SJSA1 (cell line): ENCODE results near the gene GAGE12E. TPM values are rescaled to one million over a fixed set of nuclear protein-coding genes. Genes with fewer than 3 reads are reported as not detected.
"Not testable (repeated sequence)": the region's sequence is repeated elsewhere in the genome, so short reads cannot be mapped to it uniquely, and the experiment has no call there.

ENCODE experiments used
- DNase-seq, 2 experiments: peaks; one replicate each; pipeline ENCODE4 v3.0.0-alpha.2; 2015 to 2020; ENCODE audit warnings: low spot score in 2 of 2, low read depth in 1 of 2
- H3K27ac ChIP-seq: fragments of 250-450 bp; sonication (Bioruptor Pico); 2 replicates; pipeline ENCODE4 v1.5.1; 2020; ENCODE audit warnings: mild to moderate bottlenecking, moderate library complexity
- H3K27me3 ChIP-seq: fragments of 250-450 bp; sonication (Bioruptor Pico); replicated peaks from 2 replicates; pipeline ENCODE4 v1.5.1; 2020; ENCODE audit warnings: mild to moderate bottlenecking, moderate library complexity
- H3K36me3 ChIP-seq: fragments of 250-450 bp; sonication (Bioruptor Pico); 2 replicates; pipeline ENCODE4 v1.5.1; 2020; ENCODE audit warnings: mild to moderate bottlenecking
- H3K4me1 ChIP-seq: fragments of 250-450 bp; sonication (Bioruptor Pico); replicated peaks from 2 replicates; pipeline ENCODE4 v1.6.1; 2021; ENCODE audit warnings: mild to moderate bottlenecking
- H3K4me3 ChIP-seq: fragments of 250-450 bp; sonication (Bioruptor Pico); 2 replicates; pipeline ENCODE4 v1.5.1; 2020; ENCODE audit warnings: mild to moderate bottlenecking
- H3K9me3 ChIP-seq: fragments of 250-450 bp; sonication (Bioruptor Pico); replicated peaks from 2 replicates; pipeline ENCODE4 v1.5.1; 2020; ENCODE audit warnings: mild to moderate bottlenecking
- total RNA-seq: library from RNA; depleted of rRNA; stranded (reverse); fragments of >200 nt; shearing (Covaris generic); gene quantifications from 2 replicates; pipeline ENCODE4 v1.2.3, GENCODE V29; 2014; rRNA removed

GAGE12E gene, protein sequence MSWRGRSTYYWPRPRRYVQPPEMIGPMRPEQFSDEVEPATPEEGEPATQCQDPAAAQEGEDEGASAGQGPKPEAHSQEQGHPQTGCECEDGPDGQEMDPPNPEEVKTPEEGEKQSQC
- total RNA-seq, result not detected in 2 replicates

DNA sequence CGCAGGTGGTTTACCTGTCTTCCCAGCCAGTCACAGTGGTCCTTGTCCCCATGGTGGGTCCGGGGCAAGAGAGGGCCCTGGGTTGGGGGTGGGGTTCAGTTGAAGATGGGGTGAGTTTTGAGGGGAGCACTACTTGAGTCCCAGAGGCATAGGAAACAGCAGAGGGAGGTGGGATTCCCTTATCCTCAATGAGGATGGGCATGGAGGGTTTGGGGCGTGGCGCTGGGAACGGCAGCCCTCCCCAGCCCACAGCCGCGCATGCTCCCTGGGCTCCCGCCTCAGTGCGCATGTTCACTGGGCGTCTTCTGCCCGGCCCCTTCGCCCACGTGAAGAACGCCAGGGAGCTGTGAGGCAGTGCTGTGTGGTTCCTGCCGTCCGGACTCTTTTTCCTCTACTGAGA, at the start of gene GAGE12E:
Gene GAGE12E (plus strand): TSS at position 301 of the 400 bp plus-strand sequence. CDS start 1,155 bp downstream, outside the sequence.
- not testable (repeated sequence) for DNase-seq, H3K27ac ChIP-seq

DNA sequence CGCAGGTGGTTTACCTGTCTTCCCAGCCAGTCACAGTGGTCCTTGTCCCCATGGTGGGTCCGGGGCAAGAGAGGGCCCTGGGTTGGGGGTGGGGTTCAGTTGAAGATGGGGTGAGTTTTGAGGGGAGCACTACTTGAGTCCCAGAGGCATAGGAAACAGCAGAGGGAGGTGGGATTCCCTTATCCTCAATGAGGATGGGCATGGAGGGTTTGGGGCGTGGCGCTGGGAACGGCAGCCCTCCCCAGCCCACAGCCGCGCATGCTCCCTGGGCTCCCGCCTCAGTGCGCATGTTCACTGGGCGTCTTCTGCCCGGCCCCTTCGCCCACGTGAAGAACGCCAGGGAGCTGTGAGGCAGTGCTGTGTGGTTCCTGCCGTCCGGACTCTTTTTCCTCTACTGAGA, 19.2 kb upstream of the GAGE12E start, which contains the start of gene GAGE12C:
Gene GAGE12C (plus strand): TSS at position 301 of the 400 bp plus-strand sequence. CDS start 1,155 bp downstream, outside the sequence.
- not testable (repeated sequence) for H3K4me3 ChIP-seq, H3K36me3 ChIP-seq, H3K9me3 ChIP-seq, H3K4me1 ChIP-seq, H3K27me3 ChIP-seq, DNase-seq, H3K27ac ChIP-seq

More for the DNA sequence above, at the start of gene GAGE12E:
- H3K36me3 ChIP-seq, H3K9me3 ChIP-seq, H3K27me3 ChIP-seq, H3K4me3 ChIP-seq, H3K4me1 ChIP-seq: not testable (repeated sequence)

DNA sequence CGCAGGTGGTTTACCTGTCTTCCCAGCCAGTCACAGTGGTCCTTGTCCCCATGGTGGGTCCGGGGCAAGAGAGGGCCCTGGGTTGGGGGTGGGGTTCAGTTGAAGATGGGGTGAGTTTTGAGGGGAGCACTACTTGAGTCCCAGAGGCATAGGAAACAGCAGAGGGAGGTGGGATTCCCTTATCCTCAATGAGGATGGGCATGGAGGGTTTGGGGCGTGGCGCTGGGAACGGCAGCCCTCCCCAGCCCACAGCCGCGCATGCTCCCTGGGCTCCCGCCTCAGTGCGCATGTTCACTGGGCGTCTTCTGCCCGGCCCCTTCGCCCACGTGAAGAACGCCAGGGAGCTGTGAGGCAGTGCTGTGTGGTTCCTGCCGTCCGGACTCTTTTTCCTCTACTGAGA, 9.7 kb upstream of the GAGE12E start, which contains the start of gene GAGE12D:
Gene GAGE12D (plus strand): TSS at position 301 of the 400 bp plus-strand sequence. CDS start 1,155 bp downstream, outside the sequence.
- H3K36me3 ChIP-seq, DNase-seq, H3K4me1 ChIP-seq, H3K4me3 ChIP-seq, H3K27me3 ChIP-seq, H3K9me3 ChIP-seq, H3K27ac ChIP-seq: not testable (repeated sequence)

DNA sequence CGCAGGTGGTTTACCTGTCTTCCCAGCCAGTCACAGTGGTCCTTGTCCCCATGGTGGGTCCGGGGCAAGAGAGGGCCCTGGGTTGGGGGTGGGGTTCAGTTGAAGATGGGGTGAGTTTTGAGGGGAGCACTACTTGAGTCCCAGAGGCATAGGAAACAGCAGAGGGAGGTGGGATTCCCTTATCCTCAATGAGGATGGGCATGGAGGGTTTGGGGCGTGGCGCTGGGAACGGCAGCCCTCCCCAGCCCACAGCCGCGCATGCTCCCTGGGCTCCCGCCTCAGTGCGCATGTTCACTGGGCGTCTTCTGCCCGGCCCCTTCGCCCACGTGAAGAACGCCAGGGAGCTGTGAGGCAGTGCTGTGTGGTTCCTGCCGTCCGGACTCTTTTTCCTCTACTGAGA, 9.5 kb downstream of the GAGE12E start, which contains the start of gene GAGE12F:
Gene GAGE12F (plus strand): TSS at position 301 of the 400 bp plus-strand sequence. CDS start 1,155 bp downstream, outside the sequence.
- not testable (repeated sequence) for DNase-seq, H3K4me1 ChIP-seq, H3K4me3 ChIP-seq

DNA sequence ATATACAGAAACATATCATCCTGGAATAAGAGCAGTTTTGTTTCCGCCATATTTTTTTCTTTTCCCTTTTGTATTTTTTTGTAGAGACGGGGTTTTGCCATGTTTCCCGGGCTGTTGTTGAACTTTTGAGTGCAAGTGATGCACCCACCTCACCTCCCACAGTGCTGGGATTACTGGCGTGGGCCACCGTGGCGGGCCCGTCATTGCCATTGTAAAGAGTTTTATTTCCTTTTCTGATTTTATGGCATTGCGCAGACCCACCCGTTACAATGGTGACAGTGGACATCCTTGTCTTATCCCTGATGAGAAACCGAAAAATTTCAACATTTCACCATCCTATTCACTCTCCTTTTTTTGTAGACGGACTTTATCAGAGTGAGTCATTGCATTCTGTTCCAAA, 17.6 kb downstream of the GAGE12E start:
- not testable (repeated sequence) for H3K27me3 ChIP-seq, H3K4me1 ChIP-seq, H3K27ac ChIP-seq, H3K4me3 ChIP-seq, H3K36me3 ChIP-seq, H3K9me3 ChIP-seq
- DNase-seq, result peak in 1 of 2 experiments; percentile 6

More for the DNA sequence above, 9.5 kb downstream of the GAGE12E start, which contains the start of gene GAGE12F:
- H3K9me3 ChIP-seq, H3K27me3 ChIP-seq, H3K27ac ChIP-seq, H3K36me3 ChIP-seq: not testable (repeated sequence)

DNA sequence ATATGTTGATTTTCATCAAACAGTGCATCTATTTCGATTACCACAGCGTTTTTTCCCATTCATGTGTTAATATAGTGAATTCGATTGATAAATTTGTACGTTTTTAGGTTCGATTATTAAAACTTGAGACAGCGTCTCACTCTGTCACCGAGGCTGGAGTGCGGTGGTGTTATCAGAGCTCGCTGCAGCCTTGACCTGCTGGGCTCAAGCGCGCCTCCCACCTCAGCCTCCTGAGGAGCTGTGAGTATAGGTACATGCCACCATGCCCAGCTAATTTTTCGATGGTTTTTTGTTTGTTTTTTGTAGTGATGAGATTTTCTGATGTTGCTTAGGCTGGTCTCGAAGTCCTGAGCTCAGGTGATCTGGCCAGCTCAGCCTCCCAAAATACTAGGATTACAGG, 18.1 kb downstream of the GAGE12E start:
- not testable (repeated sequence) for H3K4me1 ChIP-seq, H3K4me3 ChIP-seq, DNase-seq, H3K27ac ChIP-seq, H3K36me3 ChIP-seq, H3K27me3 ChIP-seq, H3K9me3 ChIP-seq

DNA sequence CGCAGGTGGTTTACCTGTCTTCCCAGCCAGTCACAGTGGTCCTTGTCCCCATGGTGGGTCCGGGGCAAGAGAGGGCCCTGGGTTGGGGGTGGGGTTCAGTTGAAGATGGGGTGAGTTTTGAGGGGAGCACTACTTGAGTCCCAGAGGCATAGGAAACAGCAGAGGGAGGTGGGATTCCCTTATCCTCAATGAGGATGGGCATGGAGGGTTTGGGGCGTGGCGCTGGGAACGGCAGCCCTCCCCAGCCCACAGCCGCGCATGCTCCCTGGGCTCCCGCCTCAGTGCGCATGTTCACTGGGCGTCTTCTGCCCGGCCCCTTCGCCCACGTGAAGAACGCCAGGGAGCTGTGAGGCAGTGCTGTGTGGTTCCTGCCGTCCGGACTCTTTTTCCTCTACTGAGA, 19.0 kb downstream of the GAGE12E start, which contains the start of gene GAGE12G:
Gene GAGE12G (plus strand): TSS at position 301 of the 400 bp plus-strand sequence. CDS start 1,155 bp downstream, outside the sequence.
- not testable (repeated sequence) for H3K36me3 ChIP-seq, H3K9me3 ChIP-seq, H3K4me3 ChIP-seq, H3K27me3 ChIP-seq, H3K4me1 ChIP-seq, H3K27ac ChIP-seq, DNase-seq

DNA sequence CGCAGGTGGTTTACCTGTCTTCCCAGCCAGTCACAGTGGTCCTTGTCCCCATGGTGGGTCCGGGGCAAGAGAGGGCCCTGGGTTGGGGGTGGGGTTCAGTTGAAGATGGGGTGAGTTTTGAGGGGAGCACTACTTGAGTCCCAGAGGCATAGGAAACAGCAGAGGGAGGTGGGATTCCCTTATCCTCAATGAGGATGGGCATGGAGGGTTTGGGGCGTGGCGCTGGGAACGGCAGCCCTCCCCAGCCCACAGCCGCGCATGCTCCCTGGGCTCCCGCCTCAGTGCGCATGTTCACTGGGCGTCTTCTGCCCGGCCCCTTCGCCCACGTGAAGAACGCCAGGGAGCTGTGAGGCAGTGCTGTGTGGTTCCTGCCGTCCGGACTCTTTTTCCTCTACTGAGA, 28.6 kb downstream of the GAGE12E start, which contains the start of gene GAGE12H:
Gene GAGE12H (plus strand): TSS at position 301 of the 400 bp plus-strand sequence. CDS start 1,155 bp downstream, outside the sequence.
- not testable (repeated sequence) for H3K4me3 ChIP-seq, H3K36me3 ChIP-seq, DNase-seq, H3K27me3 ChIP-seq, H3K4me1 ChIP-seq, H3K27ac ChIP-seq, H3K9me3 ChIP-seq

DNA sequence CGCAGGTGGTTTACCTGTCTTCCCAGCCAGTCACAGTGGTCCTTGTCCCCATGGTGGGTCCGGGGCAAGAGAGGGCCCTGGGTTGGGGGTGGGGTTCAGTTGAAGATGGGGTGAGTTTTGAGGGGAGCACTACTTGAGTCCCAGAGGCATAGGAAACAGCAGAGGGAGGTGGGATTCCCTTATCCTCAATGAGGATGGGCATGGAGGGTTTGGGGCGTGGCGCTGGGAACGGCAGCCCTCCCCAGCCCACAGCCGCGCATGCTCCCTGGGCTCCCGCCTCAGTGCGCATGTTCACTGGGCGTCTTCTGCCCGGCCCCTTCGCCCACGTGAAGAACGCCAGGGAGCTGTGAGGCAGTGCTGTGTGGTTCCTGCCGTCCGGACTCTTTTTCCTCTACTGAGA, 38.1 kb downstream of the GAGE12E start, which contains the start of gene GAGE2A:
Gene GAGE2A (plus strand): TSS at position 301 of the 400 bp plus-strand sequence. CDS start 1,155 bp downstream, outside the sequence.
- H3K27ac ChIP-seq, H3K36me3 ChIP-seq, H3K27me3 ChIP-seq, DNase-seq, H3K4me1 ChIP-seq, H3K9me3 ChIP-seq, H3K4me3 ChIP-seq: not testable (repeated sequence)

DNA sequence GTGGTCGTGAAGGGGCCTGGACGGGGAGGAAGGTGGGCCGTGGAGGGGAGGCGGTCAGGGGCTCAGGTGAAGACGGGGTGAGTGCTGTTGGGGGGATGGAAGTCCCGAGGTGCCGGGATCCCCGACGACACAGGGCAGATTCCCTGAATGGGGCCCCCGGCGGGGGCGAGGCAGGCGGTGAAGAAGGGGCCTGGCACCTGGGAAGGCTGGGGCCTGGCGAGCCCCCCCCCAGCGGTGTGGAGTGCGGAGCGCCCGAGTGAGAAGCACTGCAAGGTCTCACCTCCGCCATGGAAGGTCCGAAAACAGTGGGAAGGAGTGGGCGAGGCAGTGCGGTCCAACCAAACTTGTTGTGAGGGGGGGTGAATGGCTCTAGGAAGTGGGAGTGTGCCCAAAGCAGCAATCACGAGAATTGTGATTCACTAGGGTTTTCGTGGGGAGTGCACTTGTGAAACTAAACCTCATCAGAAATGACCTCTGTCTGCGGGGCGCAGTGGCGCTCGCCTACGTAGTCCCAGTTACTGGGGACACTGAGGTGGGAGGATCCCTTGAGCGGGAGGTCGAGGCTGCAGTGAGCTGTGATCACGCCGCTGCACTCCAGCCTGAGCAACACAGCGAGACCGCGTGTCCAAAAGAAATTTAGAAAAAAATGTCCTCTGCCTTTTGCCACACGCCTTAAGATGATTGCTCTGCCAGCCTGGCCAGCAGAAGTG, 38.8 kb downstream of the GAGE12E start:
- not testable (repeated sequence) for H3K27me3 ChIP-seq, DNase-seq, H3K9me3 ChIP-seq, H3K27ac ChIP-seq, H3K36me3 ChIP-seq, H3K4me3 ChIP-seq, H3K4me1 ChIP-seq

DNA sequence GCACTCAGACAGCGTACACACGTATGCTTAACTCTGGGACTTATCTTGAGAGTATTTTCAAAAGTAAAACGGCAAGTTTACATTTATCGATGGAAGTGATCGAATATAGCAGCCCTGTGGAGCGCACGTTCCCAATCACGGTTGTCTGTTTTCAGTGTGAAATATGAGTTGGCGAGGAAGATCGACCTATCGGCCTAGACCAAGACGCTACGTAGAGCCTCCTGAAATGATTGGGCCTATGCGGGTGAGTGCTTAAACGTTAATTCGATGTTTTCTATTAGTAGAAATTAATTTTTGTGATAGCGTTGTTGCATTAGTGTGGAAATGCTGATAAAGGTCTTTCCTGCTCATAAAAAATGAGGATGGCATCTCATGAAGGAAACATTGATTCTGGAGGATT, 39.4 kb downstream of the GAGE12E start:
- H3K27ac ChIP-seq, H3K4me1 ChIP-seq, H3K9me3 ChIP-seq, DNase-seq, H3K36me3 ChIP-seq, H3K27me3 ChIP-seq, H3K4me3 ChIP-seq: not testable (repeated sequence)

DNA sequence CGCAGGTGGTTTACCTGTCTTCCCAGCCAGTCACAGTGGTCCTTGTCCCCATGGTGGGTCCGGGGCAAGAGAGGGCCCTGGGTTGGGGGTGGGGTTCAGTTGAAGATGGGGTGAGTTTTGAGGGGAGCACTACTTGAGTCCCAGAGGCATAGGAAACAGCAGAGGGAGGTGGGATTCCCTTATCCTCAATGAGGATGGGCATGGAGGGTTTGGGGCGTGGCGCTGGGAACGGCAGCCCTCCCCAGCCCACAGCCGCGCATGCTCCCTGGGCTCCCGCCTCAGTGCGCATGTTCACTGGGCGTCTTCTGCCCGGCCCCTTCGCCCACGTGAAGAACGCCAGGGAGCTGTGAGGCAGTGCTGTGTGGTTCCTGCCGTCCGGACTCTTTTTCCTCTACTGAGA, 47.6 kb downstream of the GAGE12E start, which contains the start of gene GAGE1:
Gene GAGE1 (plus strand): TSS at position 301 of the 400 bp plus-strand sequence. CDS start 1,155 bp downstream, outside the sequence.
- not testable (repeated sequence) for H3K4me3 ChIP-seq, H3K36me3 ChIP-seq, H3K27me3 ChIP-seq, H3K9me3 ChIP-seq, DNase-seq, H3K4me1 ChIP-seq, H3K27ac ChIP-seq
